Stimulated activated effector memory CD8-positive, alpha-beta T cell treated with anti-CD3 and anti-CD28 coated beads, Interleukin-12 subunit alpha, Interleukin-12 subunit beta, amount 100 ng/mL, for 72 hours (primary cell): ENCODE measurements around the gene AKT3.

Experiments used
- ATAC-seq: fragments of 150-1000 bp; cut with Tn5 transposase; 2 replicates; pipeline ENCODE4 v1.10.0; 2021
- DNase-seq, 2 donors: peaks; one replicate each; pipeline ENCODE4 v3.0.0; 2021 to 2022; ENCODE audit warnings: low spot score in 2 of 2
- H3K27ac Mint-ChIP-seq: one replicate; pipeline ENCODE4 v1.8.0; 2022; ENCODE audit warnings: mild to moderate bottlenecking, mixed read lengths
- H3K36me3 Mint-ChIP-seq: one replicate; pipeline ENCODE4 v1.8.0; 2022; ENCODE audit warnings: mild to moderate bottlenecking, mixed read lengths
- H3K4me1 Mint-ChIP-seq: one replicate; pipeline ENCODE4 v1.8.0; 2022; ENCODE audit warnings: mixed read lengths
- H3K4me3 Mint-ChIP-seq: one replicate; pipeline ENCODE4 v1.8.0; 2022; ENCODE audit warnings: mild to moderate bottlenecking, mixed read lengths
- H3K9me3 Mint-ChIP-seq: one replicate; pipeline ENCODE4 v1.8.0; 2022; ENCODE audit warnings: mixed read lengths

The AKT3 gene

GRCh38 chr1:243548516-243548915, 301.5 kb downstream of the AKT3 start:
- ATAC-seq (no peak), DNase-seq (no peak)
- no peak overlapping the region for H3K27ac Mint-ChIP-seq
- H3K36me3 Mint-ChIP-seq, result peaks cover 48% of the 10 kb centered on the region
- H3K4me1 Mint-ChIP-seq, result peaks cover 4% of the 10 kb centered on the region
- H3K9me3 Mint-ChIP-seq, result no peaks in the 10 kb centered on the region
- H3K4me3 Mint-ChIP-seq, result no peak overlapping the region

GRCh38 chr1:243547891-243548290, 302.2 kb downstream of the AKT3 start:
- no peak overlapping the region for H3K27ac Mint-ChIP-seq
- ATAC-seq (no peak), DNase-seq (no peak)
- no peaks in the 10 kb centered on the region for H3K9me3 Mint-ChIP-seq
- no peak overlapping the region for H3K4me3 Mint-ChIP-seq
- peaks cover 48% of the 10 kb centered on the region for H3K36me3 Mint-ChIP-seq
- H3K4me1 Mint-ChIP-seq, result peaks cover 4% of the 10 kb centered on the region

- Mint-ChIP-seq H3K4me3 (no peak overlapping the region), H3K36me3 (peaks cover 37% of the 10 kb centered on the region), H3K9me3 (no peaks in the 10 kb centered on the region), H3K4me1 (peaks cover 4% of the 10 kb centered on the region), H3K27ac (peak overlapping the region; percentile 46)
- ATAC-seq (no peak), DNase-seq (no peak)
Measured at GRCh38 chr1:243546457-243546856, 303.6 kb downstream of the AKT3 start.

- Mint-ChIP-seq H3K4me1 (no peaks in the 10 kb centered on the region), H3K27ac (no peak overlapping the region), H3K4me3 (no peak overlapping the region), H3K9me3 (no peaks in the 10 kb centered on the region), H3K36me3 (peaks cover 28% of the 10 kb centered on the region)
- DNase-seq (no peak), ATAC-seq (no peak)
Measured at GRCh38 chr1:243543501-243543900, 306.5 kb downstream of the AKT3 start.

GRCh38 chr1:243542739-243543415, 307.2 kb downstream of the AKT3 start:
- Mint-ChIP-seq H3K4me3 (no peak overlapping the region), H3K36me3 (peaks cover 28% of the 10 kb centered on the region), H3K27ac (no peak overlapping the region), H3K4me1 (no peaks in the 10 kb centered on the region), H3K9me3 (no peaks in the 10 kb centered on the region)
- DNase-seq (no peak), ATAC-seq (no peak)

- no peak for ATAC-seq
- Mint-ChIP-seq H3K4me3 (no peak overlapping the region), H3K4me1 (no peaks in the 10 kb centered on the region), H3K27ac (no peak overlapping the region), H3K9me3 (peaks cover 4% of the 10 kb centered on the region), H3K36me3 (peaks cover 24% of the 10 kb centered on the region)
- no peak for DNase-seq
Measured at GRCh38 chr1:243539636-243540035, 310.4 kb downstream of the AKT3 start.

- DNase-seq (no peak), ATAC-seq (no peak)
- H3K4me1 Mint-ChIP-seq, result peaks cover 7% of the 10 kb centered on the region
- H3K36me3 Mint-ChIP-seq, result peaks cover 13% of the 10 kb centered on the region
- H3K9me3 Mint-ChIP-seq, result peaks cover 8% of the 10 kb centered on the region
- H3K27ac Mint-ChIP-seq, result no peak overlapping the region
- H3K4me3 Mint-ChIP-seq, result no peak overlapping the region
Measured at GRCh38 chr1:243535014-243535413, 315.0 kb downstream of the AKT3 start.

GRCh38 chr1:243529512-243529911, 320.5 kb downstream of the AKT3 start:
- DNase-seq, result no peak
- Mint-ChIP-seq H3K27ac (peak overlapping the region; percentile 35), H3K9me3 (peaks cover 7% of the 10 kb centered on the region), H3K36me3 (no peaks in the 10 kb centered on the region), H3K4me1 (peaks cover 23% of the 10 kb centered on the region), H3K4me3 (no peak overlapping the region)
- no peak for ATAC-seq

GRCh38 chr1:243528459-243529121, 321.5 kb downstream of the AKT3 start:
- Mint-ChIP-seq H3K27ac (no peak overlapping the region), H3K4me1 (peaks cover 25% of the 10 kb centered on the region), H3K4me3 (no peak overlapping the region), H3K36me3 (no peaks in the 10 kb centered on the region), H3K9me3 (peaks cover 7% of the 10 kb centered on the region)
- peak; percentile 52 for ATAC-seq
- no peak for DNase-seq

- Mint-ChIP-seq H3K4me1 (peaks cover 28% of the 10 kb centered on the region), H3K27ac (no peak overlapping the region), H3K9me3 (peaks cover 7% of the 10 kb centered on the region), H3K4me3 (no peak overlapping the region), H3K36me3 (no peaks in the 10 kb centered on the region)
- no peak for ATAC-seq
- DNase-seq, result no peak
Measured at GRCh38 chr1:243526180-243526579, 323.9 kb downstream of the AKT3 start.

- Mint-ChIP-seq H3K36me3 (no peaks in the 10 kb centered on the region), H3K4me3 (no peak overlapping the region), H3K27ac (no peak overlapping the region), H3K4me1 (peaks cover 22% of the 10 kb centered on the region), H3K9me3 (peaks cover 3% of the 10 kb centered on the region)
- ATAC-seq (no peak), DNase-seq (no peak)
Measured at GRCh38 chr1:243525085-243525487, 325.0 kb downstream of the AKT3 start.

- DNase-seq (no peak), ATAC-seq (no peak)
- Mint-ChIP-seq H3K27ac (no peak overlapping the region), H3K9me3 (peaks cover 3% of the 10 kb centered on the region), H3K4me3 (no peak overlapping the region), H3K4me1 (peaks cover 17% of the 10 kb centered on the region), H3K36me3 (no peaks in the 10 kb centered on the region)
Measured at GRCh38 chr1:243523766-243524165, 326.3 kb downstream of the AKT3 start.

- no peak overlapping the region for H3K27ac Mint-ChIP-seq
- no peak for DNase-seq
- no peak for ATAC-seq
- H3K9me3 Mint-ChIP-seq, result peaks cover 3% of the 10 kb centered on the region
- peaks cover 12% of the 10 kb centered on the region for H3K4me1 Mint-ChIP-seq
- H3K36me3 Mint-ChIP-seq, result no peaks in the 10 kb centered on the region
- H3K4me3 Mint-ChIP-seq, result no peak overlapping the region
Measured at GRCh38 chr1:243520831-243521230, 329.2 kb downstream of the AKT3 start.

- Mint-ChIP-seq H3K27ac (peak overlapping the region; percentile 16), H3K4me3 (no peak overlapping the region), H3K4me1 (peaks cover 15% of the 10 kb centered on the region), H3K9me3 (no peaks in the 10 kb centered on the region), H3K36me3 (peaks cover 31% of the 10 kb centered on the region)
- ATAC-seq, result peak; percentile 64
- no peak for DNase-seq
Measured at GRCh38 chr1:243514927-243515326, 335.1 kb downstream of the AKT3 start.

- Mint-ChIP-seq H3K4me3 (no peak overlapping the region), H3K36me3 (peaks cover 32% of the 10 kb centered on the region), H3K4me1 (peaks cover 15% of the 10 kb centered on the region), H3K9me3 (no peaks in the 10 kb centered on the region), H3K27ac (peak overlapping the region; percentile 16)
- DNase-seq, result no peak
- ATAC-seq, result no peak
Measured at GRCh38 chr1:243513726-243514491, 336.1 kb downstream of the AKT3 start.

GRCh38 chr1:243510928-243511327, 339.1 kb downstream of the AKT3 start:
- Mint-ChIP-seq H3K9me3 (no peaks in the 10 kb centered on the region), H3K27ac (no peak overlapping the region), H3K36me3 (peaks cover 35% of the 10 kb centered on the region), H3K4me3 (no peak overlapping the region), H3K4me1 (peaks cover 38% of the 10 kb centered on the region)
- DNase-seq, result no peak
- ATAC-seq, result no peak
